Thyroid gland (tissue), 4 donors: ENCODE measurements around the gene SLN. TPM values are rescaled to one million over a fixed set of nuclear protein-coding genes. Genes with fewer than 3 reads are reported as not detected.

ENCODE experiments used
- DNase-seq, 2 donors: peaks; one replicate each; pipeline ENCODE4 v3.0.0-alpha.2; 2019
- H3K27ac ChIP-seq, 3 donors: fragments of 200-600 bp; sonication (generic); 1 replicate in 2 of 3; 2 replicates in 1 of 3; pipeline ENCODE4 v1.5.1; 2016 to 2019; ENCODE audit warnings: mild to moderate bottlenecking in 1 of 3, moderate library complexity in 1 of 3
- H3K27me3 ChIP-seq: fragments of 200-600 bp; sonication (generic); one replicate; pipeline ENCODE4 v1.5.1; 2019
- H3K36me3 ChIP-seq, 2 donors: fragments of 200-600 bp; sonication (generic); one replicate each; pipeline ENCODE4 v1.5.1; 2016 to 2019
- H3K4me1 ChIP-seq, 2 donors: fragments of 200-600 bp; sonication (generic); one replicate each; pipeline ENCODE4 v1.5.1; 2017 to 2019
- H3K4me3 ChIP-seq, 3 donors: fragments of 200-600 bp; sonication (generic); replicated peaks in 1 of 3; 1 replicate in 2 of 3; 2 replicates in 1 of 3; pipeline ENCODE4 v1.5.1; 2016; ENCODE audit warnings: mild to moderate bottlenecking in 1 of 3
- H3K9me3 ChIP-seq: fragments of 200-600 bp; sonication (generic); one replicate; pipeline ENCODE4 v1.5.1; 2017
- CTCF ChIP-seq, 6 experiments: fragments of 200-600 bp in 3 of 6; fragments of 450-650 bp in 3 of 6; sonication (generic) in 3 of 6; IDR thresholded peaks; one replicate each; pipeline ENCODE4 v1.5.1; 2016 to 2019; ENCODE audit warnings: antibody characterized with exemption in 6 of 6, mild to moderate bottlenecking in 2 of 6, inconsistent platforms in 1 of 6, moderate library complexity in 1 of 6
- POLR2A ChIP-seq, 2 donors: fragments of 450-650 bp; IDR thresholded peaks; one replicate each; pipeline ENCODE4 v1.6.1; 2017; ENCODE audit warnings: antibody characterized with exemption in 2 of 2, mild to moderate bottlenecking in 2 of 2, moderate library complexity in 1 of 2
- whole genome bisulfite sequencing, 2 donors: methylation state at CpG; one replicate each; pipeline ENCODE4 v1.1.5; 2017; 5-methylcytosine and 5-hydroxymethylcytosine counted together
- intact Hi-C: fragments of 100-400 bp; cut with DNase I; formaldehyde crosslinking; loops from one replicate; pipeline ENCODE4 v1.15.1; 2023
- total RNA-seq, 4 donors: library from RNA; depleted of rRNA; stranded (reverse); fragments of >200 nt; gene quantifications; one replicate each; pipeline ENCODE4 v1.2.3, GENCODE V29; 2016

SLN gene
- total RNA-seq, 4 donors from 2014 or later = not detected

GRCh38 chr11:107719557-107720302 is 7.9 kb upstream of the SLN start:
- Histone ChIP-seq H3K27me3 (no peaks in the 10 kb centered on the region), H3K9me3 (no peaks in the 10 kb centered on the region), H3K36me3 (no peaks in the 10 kb centered on the region), H3K4me3 (no peak overlapping the region), H3K4me1 (no peaks in the 10 kb centered on the region), H3K27ac (no peak overlapping the region)
- TF ChIP-seq CTCF (IDR thresholded peaks at IDR 0.05) (no peak), POLR2A (IDR thresholded peaks at IDR 0.05) (no peak)
- intact Hi-C loops = no loop called here
- 58 to 62% methylated on average over 7 of the region's 7 CpGs for WGBS, 2 donors
- no peak for DNase-seq

- Histone ChIP-seq H3K9me3 (no peaks in the 10 kb centered on the region), H3K4me1 (no peaks in the 10 kb centered on the region), H3K36me3 (no peaks in the 10 kb centered on the region), H3K27ac (no peak overlapping the region), H3K27me3 (no peaks in the 10 kb centered on the region), H3K4me3 (no peak overlapping the region)
- no peak for TF ChIP-seq POLR2A (IDR thresholded peaks at IDR 0.05)
- TF ChIP-seq CTCF (IDR thresholded peaks at IDR 0.05) = no peak
- intact Hi-C loops = no loop called here
- no peak for DNase-seq
- 30 to 44% methylated on average over 3 of the region's 3 CpGs for WGBS, 2 donors
Measured at GRCh38 chr11:107719073-107719472, 7.2 kb upstream of the SLN start.

GRCh38 chr11:107716884-107717532 is 5.2 kb upstream of the SLN start:
- no peaks in the 10 kb centered on the region for H3K9me3 ChIP-seq
- WGBS, 2 donors = 70 to 81% methylated on average over 4 of the region's 4 CpGs
- intact Hi-C loops = no loop called here

GRCh38 chr11:107713009-107713408 is 1.2 kb upstream of the SLN start:
- intact Hi-C loops = no loop called here
- TF ChIP-seq POLR2A (IDR thresholded peaks at IDR 0.05) (no peak), CTCF (IDR thresholded peaks at IDR 0.05) (no peak)
- 39 to 40% methylated on average over 3 of the region's 3 CpGs for WGBS, 2 donors

More at GRCh38 chr11:107716884-107717532, 5.2 kb upstream of the SLN start:
- Histone ChIP-seq H3K27ac (no peak overlapping the region), H3K4me1 (no peaks in the 10 kb centered on the region), H3K4me3 (no peak overlapping the region), H3K27me3 (no peaks in the 10 kb centered on the region), H3K36me3 (no peaks in the 10 kb centered on the region)
- TF ChIP-seq CTCF (IDR thresholded peaks at IDR 0.05) = no peak
- DNase-seq = no peak

GRCh38 chr11:107710301-107710700 is 1.6 kb downstream of the SLN start:
- no peak overlapping the region for H3K27ac ChIP-seq
- intact Hi-C loops = no loop called here
- H3K27me3 ChIP-seq = no peaks in the 10 kb centered on the region
- WGBS, 2 donors = 57 to 74% methylated on average over 1 of the region's 1 CpG
- H3K36me3 ChIP-seq = no peaks in the 10 kb centered on the region
- no peak overlapping the region for H3K4me3 ChIP-seq
- H3K9me3 ChIP-seq = no peaks in the 10 kb centered on the region
- H3K4me1 ChIP-seq = no peaks in the 10 kb centered on the region
- TF ChIP-seq CTCF (IDR thresholded peaks at IDR 0.05) (no peak), POLR2A (IDR thresholded peaks at IDR 0.05) (no peak)
- no peak for DNase-seq

More at GRCh38 chr11:107713009-107713408, 1.2 kb upstream of the SLN start:
- no peak for DNase-seq
- Histone ChIP-seq H3K9me3 (no peaks in the 10 kb centered on the region), H3K27ac (no peak overlapping the region), H3K4me3 (no peak overlapping the region), H3K27me3 (no peaks in the 10 kb centered on the region), H3K36me3 (no peaks in the 10 kb centered on the region), H3K4me1 (no peaks in the 10 kb centered on the region)
